Adrenal gland (tissue), 5 donors: ENCODE results near the gene ARHGAP32.

Experiments
- POLR2A ChIP-seq, 2 donors: fragments of 450-650 bp; IDR thresholded peaks; one replicate each; pipeline ENCODE4 v1.6.1; 2017; ENCODE audit warnings: antibody characterized with exemption in 2 of 2, mild to moderate bottlenecking in 2 of 2, moderate library complexity in 1 of 2
- TF ChIP-seq, protein P1 (sequence below), 6 experiments: fragments of 450-650 bp in 4 of 6; fragments of 200-600 bp in 2 of 6; sonication (generic) in 1 of 6; IDR thresholded peaks; 1 replicate in 5 of 6; 2 replicates in 1 of 6; pipeline versions ENCODE4 v1.5.1 to v1.8.0; 2016 to 2021; ENCODE audit warnings: antibody characterized with exemption in 6 of 6, mild to moderate bottlenecking in 2 of 6, moderate library complexity in 1 of 6
- donor health status: DM: no; HTN: no; CAD: no.

DNA sequence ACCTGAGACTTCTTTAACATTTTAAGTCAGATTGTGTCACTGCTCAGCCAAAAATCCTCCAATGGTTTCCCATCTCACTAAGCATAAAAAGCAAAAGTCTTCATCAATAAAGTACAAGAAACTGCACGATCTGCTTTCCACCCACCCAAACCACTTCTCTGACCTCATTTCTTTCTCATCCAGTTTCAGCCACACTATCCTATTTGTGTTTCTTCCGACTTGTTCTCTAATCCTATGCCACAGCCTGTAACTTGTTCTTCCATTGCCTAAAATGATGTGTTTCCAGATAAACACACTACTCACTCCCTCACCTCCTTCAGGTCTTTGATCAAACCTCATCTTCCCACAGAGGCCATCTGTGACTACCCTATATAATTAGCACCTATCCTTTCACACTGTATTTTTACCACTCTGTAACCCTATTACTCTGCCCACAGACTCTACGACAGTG, 28.4 kb downstream of the ARHGAP32 start:
- TF ChIP-seq, protein P1, sequence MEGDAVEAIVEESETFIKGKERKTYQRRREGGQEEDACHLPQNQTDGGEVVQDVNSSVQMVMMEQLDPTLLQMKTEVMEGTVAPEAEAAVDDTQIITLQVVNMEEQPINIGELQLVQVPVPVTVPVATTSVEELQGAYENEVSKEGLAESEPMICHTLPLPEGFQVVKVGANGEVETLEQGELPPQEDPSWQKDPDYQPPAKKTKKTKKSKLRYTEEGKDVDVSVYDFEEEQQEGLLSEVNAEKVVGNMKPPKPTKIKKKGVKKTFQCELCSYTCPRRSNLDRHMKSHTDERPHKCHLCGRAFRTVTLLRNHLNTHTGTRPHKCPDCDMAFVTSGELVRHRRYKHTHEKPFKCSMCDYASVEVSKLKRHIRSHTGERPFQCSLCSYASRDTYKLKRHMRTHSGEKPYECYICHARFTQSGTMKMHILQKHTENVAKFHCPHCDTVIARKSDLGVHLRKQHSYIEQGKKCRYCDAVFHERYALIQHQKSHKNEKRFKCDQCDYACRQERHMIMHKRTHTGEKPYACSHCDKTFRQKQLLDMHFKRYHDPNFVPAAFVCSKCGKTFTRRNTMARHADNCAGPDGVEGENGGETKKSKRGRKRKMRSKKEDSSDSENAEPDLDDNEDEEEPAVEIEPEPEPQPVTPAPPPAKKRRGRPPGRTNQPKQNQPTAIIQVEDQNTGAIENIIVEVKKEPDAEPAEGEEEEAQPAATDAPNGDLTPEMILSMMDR (IDR thresholded peaks at IDR 0.05) = no peak
- TF ChIP-seq POLR2A (IDR thresholded peaks at IDR 0.05) = no peak
